ENCODE data around the gene DNASE1L3. TPM values are rescaled to one million over a fixed set of nuclear protein-coding genes. Genes with fewer than 3 reads are reported as not detected.

The DNASE1L3 gene
- total and polyA plus RNA-seq, 2 donors (not counting 3 experiments of a cell fraction or from before 2014, with no cell fraction given), result 0.95 to 1.3 TPM

GRCh38 chr3:58254144-58254543 lies 43.4 kb upstream of the DNASE1L3 start:
- no peaks in the 10 kb centered on the region for H3K27me3 ChIP-seq (ENCODE audit: control insufficient read depth in 2 of 2, insufficient read depth in 2 of 2, low read length in 2 of 2)
- H2AFZ ChIP-seq (ENCODE audit: low read depth, low read length), result no peak overlapping the region
- no peaks in the 10 kb centered on the region for H3K9me3 ChIP-seq (replicated peaks; ENCODE audit: control insufficient read depth, insufficient read depth, low read length)
- BruUV-seq (replicated peaks), result no TSS peak
- no peak overlapping the region for H3K4me2 ChIP-seq (ENCODE audit: insufficient read depth, low read length)
- dilution Hi-C loops (cut with MboI; ENCODE audit: extremely low pct_ligation_motif_present, low sequenced_read_pairs) (no loop called here), intact Hi-C loops (cut with micrococcal nuclease) (no loop called here)
- no peaks in the 10 kb centered on the region for H3K9me1 ChIP-seq (replicated peaks; ENCODE audit: control insufficient read depth, extremely low read depth, insufficient read depth, low read length)
- H4K20me1 ChIP-seq (replicated peaks; ENCODE audit: control insufficient read depth, extremely low read depth, insufficient read depth, low read length), result no peaks in the 10 kb centered on the region
- no peak overlapping the region for H3K9ac ChIP-seq (replicated peaks; ENCODE audit: extremely low read depth, insufficient read depth, low read length)
- POLR2A ChIA-PET, result no interaction called here
- TF ChIP-seq, protein P1, sequence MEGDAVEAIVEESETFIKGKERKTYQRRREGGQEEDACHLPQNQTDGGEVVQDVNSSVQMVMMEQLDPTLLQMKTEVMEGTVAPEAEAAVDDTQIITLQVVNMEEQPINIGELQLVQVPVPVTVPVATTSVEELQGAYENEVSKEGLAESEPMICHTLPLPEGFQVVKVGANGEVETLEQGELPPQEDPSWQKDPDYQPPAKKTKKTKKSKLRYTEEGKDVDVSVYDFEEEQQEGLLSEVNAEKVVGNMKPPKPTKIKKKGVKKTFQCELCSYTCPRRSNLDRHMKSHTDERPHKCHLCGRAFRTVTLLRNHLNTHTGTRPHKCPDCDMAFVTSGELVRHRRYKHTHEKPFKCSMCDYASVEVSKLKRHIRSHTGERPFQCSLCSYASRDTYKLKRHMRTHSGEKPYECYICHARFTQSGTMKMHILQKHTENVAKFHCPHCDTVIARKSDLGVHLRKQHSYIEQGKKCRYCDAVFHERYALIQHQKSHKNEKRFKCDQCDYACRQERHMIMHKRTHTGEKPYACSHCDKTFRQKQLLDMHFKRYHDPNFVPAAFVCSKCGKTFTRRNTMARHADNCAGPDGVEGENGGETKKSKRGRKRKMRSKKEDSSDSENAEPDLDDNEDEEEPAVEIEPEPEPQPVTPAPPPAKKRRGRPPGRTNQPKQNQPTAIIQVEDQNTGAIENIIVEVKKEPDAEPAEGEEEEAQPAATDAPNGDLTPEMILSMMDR (IDR thresholded peaks at IDR 0.05; ENCODE audit: extremely low read depth in 1 of 2, insufficient read depth in 1 of 2, low read depth in 1 of 2, low read length in 2 of 2), result no peak
- TF ChIP-seq, protein P2, sequence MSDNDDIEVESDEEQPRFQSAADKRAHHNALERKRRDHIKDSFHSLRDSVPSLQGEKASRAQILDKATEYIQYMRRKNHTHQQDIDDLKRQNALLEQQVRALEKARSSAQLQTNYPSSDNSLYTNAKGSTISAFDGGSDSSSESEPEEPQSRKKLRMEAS (IDR thresholded peaks at IDR 0.05; ENCODE audit: insufficient read depth, insufficient read length), result no peak
- TF ChIP-seq GATA2 (IDR thresholded peaks at IDR 0.05; ENCODE audit: insufficient read depth, insufficient read length, low read depth, low read length) (no peak), EZH2 (IDR thresholded peaks at IDR 0.05; ENCODE audit: borderline replicate concordance, low read depth, low read length, severe bottlenecking) (no peak), FOS (IDR thresholded peaks at IDR 0.05; ENCODE audit: borderline replicate concordance, insufficient read depth, low read length) (no peak), POLR2A (IDR thresholded peaks at IDR 0.05; ENCODE audit: low read depth, low read length) (no peak), JUN (IDR thresholded peaks at IDR 0.05; ENCODE audit: borderline replicate concordance, insufficient read depth, insufficient read length, low read depth) (no peak), POLR2AphosphoS5 (IDR thresholded peaks at IDR 0.05; ENCODE audit: insufficient read depth, low read depth, low read length) (no peak), MYC (IDR thresholded peaks at IDR 0.05; ENCODE audit: low read depth, low read length) (no peak)
- no peaks in the 10 kb centered on the region for H3K79me2 ChIP-seq (ENCODE audit: control insufficient read depth, insufficient read depth, low read length)
- no peaks in the 10 kb centered on the region for H3K36me3 ChIP-seq (ENCODE audit: control insufficient read depth in 2 of 2, extremely low read depth in 1 of 2, insufficient read depth in 2 of 2, low read length in 2 of 2)
- CTCF ChIA-PET, result interaction anchor here (0.7 kb wide), 1 partner anchor 66 kb away, joined by 3 read pairs; no protein-coding TSS in a partner anchor
- no peak overlapping the region for H3K27ac ChIP-seq (ENCODE audit: insufficient read depth, low read depth, low read length)
- DNase-seq (ENCODE audit: low read depth, low spot score) (no peak), FAIRE-seq (no peak)
- no peak overlapping the region for H3K4me3 ChIP-seq (replicated peaks in 1 of 3; ENCODE audit: insufficient read depth in 1 of 3, low read depth in 1 of 3, low read length in 3 of 3)
- H3K4me1 ChIP-seq (ENCODE audit: control insufficient read depth, extremely low read depth, insufficient read depth, low read length), result no peaks in the 10 kb centered on the region

Measured in endothelial cell of umbilical vein (primary cell).